Keratinocyte (primary cell): ENCODE results near the gene HCN2.

Source experiments
- EZH2 ChIP-seq: IDR thresholded peaks from one replicate; pipeline ENCODE4 v1.6.1; 2012; ENCODE audit warnings: inconsistent platforms, mild to moderate bottlenecking, low read length, moderate library complexity
- TF ChIP-seq, protein P1 (sequence below), 3 experiments: IDR thresholded peaks in 1 of 3; conservative IDR thresholded peaks in 1 of 3; optimal IDR thresholded peaks in 1 of 3; 2 replicates in 2 of 3; 3 replicates in 1 of 3; pipeline versions ENCODE3 to v1.5.1; 2011; ENCODE audit warnings: low read length in 3 of 3, mild to moderate bottlenecking in 3 of 3, moderate library complexity in 2 of 3, control low read depth in 1 of 3, inconsistent platforms in 1 of 3; ENCODE audit not compliant: insufficient read depth in 2 of 3; ENCODE audit errors: extremely low read depth in 1 of 3

DNA sequence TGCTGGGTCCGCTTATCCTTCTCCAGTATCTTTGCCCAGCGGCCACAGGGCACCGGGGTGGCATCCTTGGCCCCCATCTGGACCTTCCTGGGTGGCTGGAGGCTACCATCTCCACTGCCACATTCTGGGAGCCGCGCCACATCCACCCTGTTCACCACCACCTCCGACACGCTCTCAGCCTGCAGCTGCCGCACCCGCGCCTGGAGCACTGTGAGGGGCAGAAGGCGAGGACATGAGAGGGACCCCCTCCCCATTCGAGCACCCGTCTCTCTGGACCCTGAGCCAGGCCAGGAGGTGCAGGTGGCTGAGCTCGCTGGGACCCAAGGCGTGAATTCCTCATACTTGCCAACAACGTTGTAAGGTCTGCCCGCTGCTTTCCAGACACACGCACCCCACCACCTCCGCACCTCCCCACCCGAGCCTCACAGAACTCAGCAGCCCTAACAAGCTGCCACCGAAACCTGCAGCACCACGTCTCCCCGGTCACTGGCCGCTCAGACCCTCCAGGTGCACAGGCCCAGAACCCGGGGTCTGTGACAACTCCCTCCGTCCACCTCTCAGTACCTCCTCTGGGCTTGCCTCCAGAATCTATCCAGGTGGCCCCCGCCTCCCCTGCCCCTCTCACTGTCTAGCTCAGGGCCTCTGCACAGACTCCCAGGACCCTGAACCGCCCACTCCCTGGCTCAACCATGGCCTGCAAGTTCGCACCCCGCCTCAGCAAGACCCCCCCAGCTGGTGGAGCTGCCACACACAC lies 40.5 kb downstream of the HCN2 start:
- TF ChIP-seq EZH2: no peak
- TF ChIP-seq, protein P1, sequence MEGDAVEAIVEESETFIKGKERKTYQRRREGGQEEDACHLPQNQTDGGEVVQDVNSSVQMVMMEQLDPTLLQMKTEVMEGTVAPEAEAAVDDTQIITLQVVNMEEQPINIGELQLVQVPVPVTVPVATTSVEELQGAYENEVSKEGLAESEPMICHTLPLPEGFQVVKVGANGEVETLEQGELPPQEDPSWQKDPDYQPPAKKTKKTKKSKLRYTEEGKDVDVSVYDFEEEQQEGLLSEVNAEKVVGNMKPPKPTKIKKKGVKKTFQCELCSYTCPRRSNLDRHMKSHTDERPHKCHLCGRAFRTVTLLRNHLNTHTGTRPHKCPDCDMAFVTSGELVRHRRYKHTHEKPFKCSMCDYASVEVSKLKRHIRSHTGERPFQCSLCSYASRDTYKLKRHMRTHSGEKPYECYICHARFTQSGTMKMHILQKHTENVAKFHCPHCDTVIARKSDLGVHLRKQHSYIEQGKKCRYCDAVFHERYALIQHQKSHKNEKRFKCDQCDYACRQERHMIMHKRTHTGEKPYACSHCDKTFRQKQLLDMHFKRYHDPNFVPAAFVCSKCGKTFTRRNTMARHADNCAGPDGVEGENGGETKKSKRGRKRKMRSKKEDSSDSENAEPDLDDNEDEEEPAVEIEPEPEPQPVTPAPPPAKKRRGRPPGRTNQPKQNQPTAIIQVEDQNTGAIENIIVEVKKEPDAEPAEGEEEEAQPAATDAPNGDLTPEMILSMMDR (optimal IDR thresholded peaks at IDR 0.05 in 1 of 3, IDR thresholded peaks at IDR 0.05 in 1 of 3, conservative IDR thresholded peaks at IDR 0.05 in 1 of 3; ENCODE audit: extremely low read depth in 1 of 3, insufficient read depth in 2 of 3, low read length in 3 of 3): no peak
